NCI-H748 (cell line): Measurements from ENCODE around the gene ZNF621.

Experiments
- DNase-seq: peaks from one replicate; lab custom pipeline; 2025; ENCODE audit not compliant: unreplicated experiment; lab: John Stamatoyannopoulos, UW

The ZNF621 gene

GRCh38 chr3:40524568-40525285, at the start of gene ZNF621:
ZNF621 (plus strand) TSS chr3:40524960; CDS start chr3:40525841, 881 bp downstream.
- DNase-seq = peak; percentile 87

GRCh38 chr3:40476478-40477470, 48.0 kb upstream of the ZNF621 start, which contains the start of gene ZNF619:
ZNF619 (plus strand) TSS chr3:40477122; CDS start chr3:40477980, 858 bp downstream.
- peak; percentile 71 for DNase-seq

- DNase-seq = no peak
These were observed 47.1 kb upstream of the ZNF621 start for GRCh38 chr3:40477666-40478065.

- no peak for DNase-seq
These were observed 37.6 kb upstream of the ZNF621 start for GRCh38 chr3:40487172-40487571.

- DNase-seq = no peak
These were observed 33.8 kb upstream of the ZNF621 start for GRCh38 chr3:40490916-40491315.

GRCh38 chr3:40494698-40495097, 30.1 kb upstream of the ZNF621 start:
- DNase-seq = no peak

- DNase-seq = no peak
These were observed 27.5 kb upstream of the ZNF621 start for GRCh38 chr3:40497288-40497687.

GRCh38 chr3:40499952-40500351, 24.8 kb upstream of the ZNF621 start:
- no peak for DNase-seq

GRCh38 chr3:40502034-40502433, 22.7 kb upstream of the ZNF621 start:
- DNase-seq = no peak

- DNase-seq = no peak
These were observed 19.9 kb upstream of the ZNF621 start for GRCh38 chr3:40504636-40505430.

- peak; percentile 92 for DNase-seq
These were observed 18.9 kb upstream of the ZNF621 start, which contains the start of gene ZNF620 for GRCh38 chr3:40505599-40506462. ZNF620 (plus strand) TSS chr3:40506039; CDS start chr3:40506353, 314 bp downstream.

- no peak for DNase-seq
These were observed 13.6 kb upstream of the ZNF621 start for GRCh38 chr3:40511031-40511718.

- DNase-seq = no peak
These were observed 8.6 kb upstream of the ZNF621 start for GRCh38 chr3:40516201-40516600.

- DNase-seq = no peak
These were observed 6.7 kb upstream of the ZNF621 start for GRCh38 chr3:40518067-40518466.

- no peak for DNase-seq
These were observed 5.9 kb upstream of the ZNF621 start for GRCh38 chr3:40518848-40519247.

- no peak for DNase-seq
These were observed 3.5 kb upstream of the ZNF621 start for GRCh38 chr3:40521254-40521653.

- no peak for DNase-seq
These were observed 979 bp upstream of the ZNF621 start for GRCh38 chr3:40523781-40524180.

- DNase-seq = no peak
These were observed 565 bp upstream of the ZNF621 start for GRCh38 chr3:40524222-40524567.

GRCh38 chr3:40528426-40528825, 3.7 kb downstream of the ZNF621 start:
- no peak for DNase-seq
